Thyroid gland (tissue), 4 donors: ENCODE data around the gene BCL7C.

Experiments used
- CTCF ChIP-seq, 6 experiments: fragments of 200-600 bp in 3 of 6; fragments of 450-650 bp in 3 of 6; sonication (generic) in 3 of 6; IDR thresholded peaks; one replicate each; pipeline ENCODE4 v1.5.1; 2016 to 2019; ENCODE audit warnings: antibody characterized with exemption in 6 of 6, mild to moderate bottlenecking in 2 of 6, inconsistent platforms in 1 of 6, moderate library complexity in 1 of 6
- POLR2A ChIP-seq, 2 donors: fragments of 450-650 bp; IDR thresholded peaks; one replicate each; pipeline ENCODE4 v1.6.1; 2017; ENCODE audit warnings: antibody characterized with exemption in 2 of 2, mild to moderate bottlenecking in 2 of 2, moderate library complexity in 1 of 2

- no peak for TF ChIP-seq CTCF (IDR thresholded peaks at IDR 0.05)
- TF ChIP-seq POLR2A (IDR thresholded peaks at IDR 0.05): no peak
Observed at GRCh38 chr16:30840611-30841010, 53.3 kb downstream of the BCL7C start.
